K562 (cell line): Measurements from ENCODE around the gene HAND2. TPM values are rescaled to one million over a fixed set of nuclear protein-coding genes. Genes with fewer than 3 reads are reported as not detected.

Experiments used
- ATAC-seq: fragments of 200-7000 bp; cut with Tn5 transposase; 3 replicates; pipeline ENCODE4 v1.9.1; 2020; ENCODE audit warnings: moderate library complexity
- BruUV-seq: library from RNA; stranded (reverse); fragments of 400-500 nt; replicated peaks from 2 replicates; lab custom pipeline; 2021; lab: Mats Ljungman, UMichigan
- CTCF ChIA-PET: fragments of 300-600 bp; formaldehyde crosslinking; extraction: SDS; loops from one replicate; lab custom pipeline; 2021; ENCODE audit warnings: low intra/inter-chr PET ratio; lab: Yijun Ruan, JAX
- POLR2A ChIA-PET: fragments of 300-600, 350-650 bp; sonication (Branson Sonifier 250); formaldehyde crosslinking; extraction: SDS; loops from one replicate; lab custom pipeline; 2021; ENCODE audit warnings: antibody characterized with exemption, inconsistent platforms; lab: Yijun Ruan, JAX
- DNase-seq, 4 experiments: peaks; one replicate each; pipeline versions ENCODE4 v3.0.0 to v3.0.0-alpha.2; 2011 to 2018; ENCODE audit warnings: low spot score in 3 of 4, mixed read lengths in 3 of 4; ENCODE audit errors: extremely low read depth in 1 of 4
- FAIRE-seq: peaks from 2 replicates; lab custom pipeline; 2011; peaks lifted over from hg19 to GRCh38; lab: Jason Lieb, UNC
- H2AFZ ChIP-seq: 2 replicates; pipeline ENCODE4 v1.6.0; 2011; ENCODE audit warnings: low read depth, low read length, control low read depth, inconsistent platforms
- H3K27ac ChIP-seq: fragments of 200-600 bp; 3 replicates; pipeline ENCODE4 v1.8.0; 2011; ENCODE audit warnings: low read depth, mild to moderate bottlenecking, control low read depth, inconsistent platforms, low read length, moderate library complexity, mixed read lengths; ENCODE audit errors: extremely low read depth
- H3K27me3 ChIP-seq, 2 experiments: fragments of 300-600 bp in 1 of 2; 2 replicates in 1 of 2; 3 replicates in 1 of 2; pipeline versions ENCODE4 v1.6.0 to v1.8.0; 2011; ENCODE audit warnings: inconsistent platforms in 2 of 2, low read length in 2 of 2, mild to moderate bottlenecking in 1 of 2, mixed read lengths in 1 of 2, moderate library complexity in 1 of 2; ENCODE audit not compliant: control insufficient read depth in 2 of 2, insufficient read depth in 2 of 2
- H3K36me3 ChIP-seq: fragments of 300-600 bp; 3 replicates; pipeline ENCODE4 v1.8.0; 2011; ENCODE audit warnings: mild to moderate bottlenecking, low read length, inconsistent platforms; ENCODE audit not compliant: control insufficient read depth, insufficient read depth
- H3K4me1 ChIP-seq, 2 experiments: fragments of 200-600 bp in 1 of 2; replicated peaks in 1 of 2; 2 replicates in 1 of 2; 3 replicates in 1 of 2; pipeline versions ENCODE4 v1.5.1 to v1.8.0; 2011; ENCODE audit warnings: inconsistent platforms in 2 of 2, low read length in 2 of 2, mild to moderate bottlenecking in 1 of 2, mixed read lengths in 1 of 2, moderate library complexity in 1 of 2; ENCODE audit not compliant: control insufficient read depth in 2 of 2, insufficient read depth in 2 of 2
- H3K4me2 ChIP-seq: 2 replicates; pipeline ENCODE4 v1.6.1; 2011; ENCODE audit warnings: low read length, control low read depth, inconsistent platforms, mixed read lengths; ENCODE audit not compliant: insufficient read depth
- H3K4me3 ChIP-seq: fragments of 200-600 bp; sonication (generic), shearing (Covaris generic); 2 replicates; pipeline ENCODE4 v1.5.1; 2016; ENCODE audit warnings: control low read depth, inconsistent platforms
- H3K79me2 ChIP-seq: fragments of 200-600 bp; 3 replicates; pipeline ENCODE4 v1.8.0; 2011; ENCODE audit warnings: low read length, inconsistent platforms; ENCODE audit not compliant: control insufficient read depth, insufficient read depth
- H3K9ac ChIP-seq, 2 experiments: 2 replicates each; pipeline versions ENCODE4 v1.6.0 to v1.6.1; 2011; ENCODE audit warnings: low read depth in 2 of 2, low read length in 2 of 2, control low read depth in 1 of 2, inconsistent platforms in 1 of 2, mild to moderate bottlenecking in 1 of 2, mixed read lengths in 1 of 2; ENCODE audit not compliant: insufficient read depth in 1 of 2
- H3K9me1 ChIP-seq: one replicate; pipeline ENCODE4 v1.6.0; 2011; ENCODE audit warnings: inconsistent platforms, mild to moderate bottlenecking, low read length, moderate library complexity; ENCODE audit not compliant: control insufficient read depth, insufficient read depth
- H3K9me3 ChIP-seq: replicated peaks from 2 replicates; pipeline ENCODE4 v1.5.1; 2011; ENCODE audit warnings: low read depth, low read length, inconsistent platforms; ENCODE audit not compliant: control insufficient read depth, insufficient read depth
- H4K20me1 ChIP-seq: replicated peaks from 2 replicates; pipeline ENCODE4 v1.6.1; 2011; ENCODE audit warnings: low read length, inconsistent platforms, mixed read lengths; ENCODE audit not compliant: control insufficient read depth, insufficient read depth
- NBN ChIP-seq: fragments of 450-650 bp; IDR thresholded peaks from 2 replicates; pipeline ENCODE4 v1.6.1; 2016; ENCODE audit warnings: low read depth, mild to moderate bottlenecking
- PBX2 ChIP-seq, 2 experiments: IDR thresholded peaks in 1 of 2; conservative IDR thresholded peaks in 1 of 2; 2 replicates each; pipeline ENCODE4 v1.6.1; 2016; ENCODE audit warnings: low read depth in 2 of 2, mild to moderate bottlenecking in 1 of 2, missing compliant biosample characterization in 1 of 2, missing genetic modification characterization in 1 of 2, moderate library complexity in 1 of 2
- whole genome bisulfite sequencing: fragments of 100-300 bp; shearing (Covaris generic); methylation state at CpG from one replicate; pipeline ENCODE4 v1.1.6; 2016; ENCODE audit warnings: low coverage, mixed read lengths; ENCODE audit not compliant: insufficient coverage; ENCODE audit errors: missing lambda C conversion rate; 5-methylcytosine and 5-hydroxymethylcytosine counted together
- in situ Hi-C: fragments of 300-500 bp; cut with MboI; formaldehyde crosslinking; loops from 4 replicates; pipeline ENCODE4 v1.15.0; 2018; ENCODE audit warnings: inconsistent platforms, mixed read lengths
- intact Hi-C: fragments of 100-400 bp; cut with micrococcal nuclease; formaldehyde crosslinking; loops from 2 replicates; pipeline ENCODE4 v1.14.2; 2022
- polyA plus RNA-seq, 8 experiments: library from polyadenylated mRNA; depleted of rRNA in 4 of 8; stranded (reverse) in 5 of 8; unstranded in 3 of 8; fragments of >200 nt; fragmentation: Nextera tagmentation in 2 of 8; fragmentation: Illumina TruSeq in 1 of 8; extraction: Ambion mirVana in 2 of 8; extraction: Trizol in 1 of 8; gene quantifications; 2 replicates each; pipeline versions ENCODE4 v1.2.1 to v1.2.3, GENCODE V29; 2011 to 2014; ENCODE audit warnings: inconsistent platforms in 1 of 8, missing spikeins in 1 of 8
- total RNA-seq, 7 experiments: library from RNA; depleted of rRNA in 6 of 7; stranded (reverse); fragments of >200 nt in 6 of 7; fragmentation: Illumina TruSeq in 2 of 7; extraction: Trizol in 2 of 7; gene quantifications; 2 replicates each; pipeline versions ENCODE4 v1.2.1 to v1.2.3, GENCODE V29; 2011 to 2021; ENCODE audit warnings: low replicate concordance in 1 of 7
- TF ChIP-seq, protein P1 (sequence below): fragments of 450-650 bp; formaldehyde crosslinking; IDR thresholded peaks from 2 replicates; pipeline ENCODE4 v1.4.0; 2020; ENCODE audit warnings: mild to moderate bottlenecking, moderate library complexity

Gene HAND2
- total and polyA plus RNA-seq, 9 of the 15 experiments (the other 6 are each of a cell fraction or from before 2014, with no cell fraction given) = 1.7 to 12.8 (median 4.9) TPM

DNA sequence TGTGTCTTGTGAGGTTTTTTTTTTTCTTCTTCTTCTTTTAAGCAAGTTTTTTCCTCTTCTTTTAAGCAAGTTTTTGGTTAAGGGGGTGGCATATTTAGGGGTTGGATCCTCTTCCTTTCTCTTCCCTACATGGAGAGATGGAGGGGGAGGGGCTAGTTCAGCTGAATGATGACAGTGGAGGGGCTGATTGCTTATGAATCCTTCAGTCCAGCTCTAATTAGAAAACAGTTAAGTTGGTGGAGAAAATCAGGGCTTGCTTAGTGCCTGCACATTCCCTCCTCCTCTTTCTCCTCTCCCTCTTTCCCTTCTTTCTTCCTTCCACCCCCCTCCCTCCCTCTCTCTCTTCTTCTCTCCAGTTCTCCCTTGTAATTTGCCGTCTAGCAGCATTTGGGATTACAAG lies 4.4 kb upstream of the HAND2 start:
- peaks cover 0 to 26% of the 10 kb centered on the region in 2 experiments; a peak in 2 of 5 replicates for H3K4me1 ChIP-seq
- in situ Hi-C loops (no loop called here), intact Hi-C loops (no loop called here)
- no peak overlapping the region for H3K4me2 ChIP-seq
- H4K20me1 ChIP-seq = no peaks in the 10 kb centered on the region
- ATAC-seq (no peak), DNase-seq (no peak), FAIRE-seq (no peak)
- POLR2A ChIA-PET = no interaction called here
- CTCF ChIA-PET = no interaction called here
- H2AFZ ChIP-seq = no peak overlapping the region
- H3K27ac ChIP-seq = no peak overlapping the region
- no TSS peak for BruUV-seq
- TF ChIP-seq, protein P1, sequence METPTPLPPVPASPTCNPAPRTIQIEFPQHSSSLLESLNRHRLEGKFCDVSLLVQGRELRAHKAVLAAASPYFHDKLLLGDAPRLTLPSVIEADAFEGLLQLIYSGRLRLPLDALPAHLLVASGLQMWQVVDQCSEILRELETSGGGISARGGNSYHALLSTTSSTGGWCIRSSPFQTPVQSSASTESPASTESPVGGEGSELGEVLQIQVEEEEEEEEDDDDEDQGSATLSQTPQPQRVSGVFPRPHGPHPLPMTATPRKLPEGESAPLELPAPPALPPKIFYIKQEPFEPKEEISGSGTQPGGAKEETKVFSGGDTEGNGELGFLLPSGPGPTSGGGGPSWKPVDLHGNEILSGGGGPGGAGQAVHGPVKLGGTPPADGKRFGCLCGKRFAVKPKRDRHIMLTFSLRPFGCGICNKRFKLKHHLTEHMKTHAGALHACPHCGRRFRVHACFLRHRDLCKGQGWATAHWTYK = no peak
- no peak overlapping the region for H3K9ac ChIP-seq
- H3K9me1 ChIP-seq = no peaks in the 10 kb centered on the region
- H3K27me3 ChIP-seq = peaks cover 0 to 9% of the 10 kb centered on the region in 2 experiments; a peak in 2 of 5 replicates
- H3K9me3 ChIP-seq = no peaks in the 10 kb centered on the region
- WGBS = 43% methylated on average over 1 of the region's 1 CpG
- no peaks in the 10 kb centered on the region for H3K36me3 ChIP-seq
- no peaks in the 10 kb centered on the region for H3K79me2 ChIP-seq
- no peak overlapping the region for H3K4me3 ChIP-seq

DNA sequence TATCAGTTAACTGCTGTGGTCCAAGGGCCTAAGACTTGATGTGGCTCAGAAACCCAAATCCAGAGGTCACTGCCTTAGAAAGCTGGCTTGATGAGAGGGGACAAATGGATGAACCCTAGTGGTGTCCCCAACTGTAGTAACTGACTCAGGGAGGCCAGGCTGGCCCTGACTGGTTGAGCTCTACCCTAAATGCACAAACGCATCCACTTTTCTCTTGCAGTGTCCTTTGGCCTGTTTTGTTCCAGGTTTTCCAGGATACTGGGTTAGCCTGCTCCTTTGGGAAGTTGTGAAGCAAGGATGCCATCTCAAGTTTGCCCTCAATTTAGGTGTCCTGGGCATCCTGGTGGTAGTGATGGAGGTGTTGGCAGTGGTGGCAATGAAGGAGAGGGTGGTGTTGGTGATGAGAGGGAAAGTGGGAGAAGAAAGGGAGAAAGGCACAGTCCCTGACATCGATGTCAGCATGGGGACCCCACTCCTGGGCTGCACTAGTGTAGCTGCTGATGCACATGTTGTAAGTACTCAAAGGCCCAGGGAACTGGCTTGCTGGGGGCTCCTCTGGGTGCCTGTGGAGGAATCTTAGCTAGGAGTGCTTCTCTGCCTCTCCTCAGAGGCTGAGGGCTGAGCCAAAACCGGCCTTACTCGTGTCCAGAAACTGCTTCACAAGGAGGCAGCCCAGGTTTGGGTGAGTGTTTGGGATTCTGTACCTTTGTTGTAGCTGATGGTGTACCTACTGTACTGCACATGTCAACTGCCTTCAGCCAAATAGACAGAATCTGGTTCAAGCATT lies 2.9 kb upstream of the HAND2 start:
- ChIA-PET CTCF (no interaction called here), POLR2A (no interaction called here)
- Histone ChIP-seq H3K4me3 (no peak overlapping the region), H3K4me2 (no peak overlapping the region), H3K79me2 (peaks cover 10% of the 10 kb centered on the region), H3K4me1 (peaks cover 0 to 21% of the 10 kb centered on the region in 2 experiments; a peak in 2 of 5 replicates), H4K20me1 (no peaks in the 10 kb centered on the region), H3K27ac (no peak overlapping the region), H3K9ac (no peak overlapping the region; a peak in 1 of 4 replicates), H3K9me1 (no peaks in the 10 kb centered on the region), H2AFZ (no peak overlapping the region), H3K27me3 (peaks cover 0 to 4% of the 10 kb centered on the region in 2 experiments; a peak in 1 of 5 replicates), H3K9me3 (no peaks in the 10 kb centered on the region), H3K36me3 (no peaks in the 10 kb centered on the region)
- FAIRE-seq = no peak
- intact Hi-C loops = no loop called here
- in situ Hi-C loops = no loop called here
- no peak for ATAC-seq
- 25% methylated on average over 4 of the region's 4 CpGs for WGBS
- DNase-seq = no peak
- TF ChIP-seq NBN (no peak), PBX2 (CRISPR knock-in tag; IDR thresholded peaks at IDR 0.05; ENCODE audit: low read depth) (no peak), PBX2 (tag; conservative IDR thresholded peaks at IDR 0.05; ENCODE audit: low read depth) (no peak)
- BruUV-seq = no TSS peak
